Gastroesophageal sphincter (tissue), 4 donors: ENCODE data around the gene FAM83C. TPM values are rescaled to one million over a fixed set of nuclear protein-coding genes. Genes with fewer than 3 reads are reported as not detected.
"Not testable (repeated sequence)": the region's sequence is repeated elsewhere in the genome, so short reads cannot be mapped to it uniquely, and the experiment has no call there.

Experiments used
- ATAC-seq: fragments of 150-250 bp; one replicate; pipeline ENCODE4 v1.9.1; 2016; ENCODE audit warnings: mild to moderate bottlenecking, moderate library complexity
- H3K27ac ChIP-seq, 4 donors: fragments of 200-600 bp; sonication (generic) in 3 of 4; 1 replicate in 3 of 4; 2 replicates in 1 of 4; pipeline ENCODE4 v1.5.1; 2016 to 2019
- H3K27me3 ChIP-seq: fragments of 200-600 bp; sonication (generic); one replicate; pipeline ENCODE4 v1.5.1; 2019
- H3K36me3 ChIP-seq, 2 donors: fragments of 200-600 bp; sonication (generic); one replicate each; pipeline ENCODE4 v1.5.1; 2019; ENCODE audit warnings: control low read depth in 1 of 2
- H3K4me1 ChIP-seq, 3 donors: fragments of 200-600 bp; sonication (generic); 1 replicate in 2 of 3; 2 replicates in 1 of 3; pipeline ENCODE4 v1.5.1; 2016 to 2019; ENCODE audit warnings: control low read depth in 2 of 3
- H3K4me3 ChIP-seq, 2 donors: fragments of 200-600 bp; sonication (generic); one replicate each; pipeline ENCODE4 v1.5.1; 2019; ENCODE audit warnings: mild to moderate bottlenecking in 1 of 2, moderate library complexity in 1 of 2
- H3K9me3 ChIP-seq, 3 donors: fragments of 200-600 bp; sonication (generic); one replicate each; pipeline ENCODE4 v1.5.1; 2017 to 2019; ENCODE audit warnings: control low read depth in 2 of 3
- CTCF ChIP-seq, 4 experiments: fragments of 200-600 bp in 2 of 4; fragments of 450-650 bp in 2 of 4; sonication (generic) in 1 of 4; IDR thresholded peaks; one replicate each; pipeline ENCODE4 v1.5.1; 2017 to 2019; ENCODE audit warnings: antibody characterized with exemption in 4 of 4, mild to moderate bottlenecking in 2 of 4, moderate library complexity in 2 of 4
- EP300 ChIP-seq: sonication (generic); formaldehyde crosslinking; IDR thresholded peaks from one replicate; pipeline ENCODE4 v1.6.1; 2017; ENCODE audit warnings: antibody characterized with exemption, mild to moderate bottlenecking
- POLR2A ChIP-seq, 2 donors: fragments of 450-650 bp; IDR thresholded peaks; one replicate each; pipeline ENCODE4 v1.6.1; 2017; ENCODE audit warnings: antibody characterized with exemption in 2 of 2, mild to moderate bottlenecking in 2 of 2, moderate library complexity in 1 of 2
- POLR2AphosphoS5 ChIP-seq: sonication (generic); formaldehyde crosslinking; IDR thresholded peaks from one replicate; pipeline ENCODE4 v1.6.1; 2017; ENCODE audit warnings: antibody characterized with exemption
- WGBS, 2 donors: methylation state at CpG; one replicate each; pipeline ENCODE4 v1.1.5; 2018; ENCODE audit warnings: low coverage in 1 of 2; 5-methylcytosine and 5-hydroxymethylcytosine counted together
- total RNA-seq, 4 donors: library from RNA; depleted of rRNA; stranded (reverse); fragments of >200 nt; gene quantifications; one replicate each; pipeline ENCODE4 v1.1.0, GENCODE V29; 2016

FAM83C gene
- total RNA-seq, 4 donors from 2014 or later, result 1.4 TPM; not detected in 3

DNA sequence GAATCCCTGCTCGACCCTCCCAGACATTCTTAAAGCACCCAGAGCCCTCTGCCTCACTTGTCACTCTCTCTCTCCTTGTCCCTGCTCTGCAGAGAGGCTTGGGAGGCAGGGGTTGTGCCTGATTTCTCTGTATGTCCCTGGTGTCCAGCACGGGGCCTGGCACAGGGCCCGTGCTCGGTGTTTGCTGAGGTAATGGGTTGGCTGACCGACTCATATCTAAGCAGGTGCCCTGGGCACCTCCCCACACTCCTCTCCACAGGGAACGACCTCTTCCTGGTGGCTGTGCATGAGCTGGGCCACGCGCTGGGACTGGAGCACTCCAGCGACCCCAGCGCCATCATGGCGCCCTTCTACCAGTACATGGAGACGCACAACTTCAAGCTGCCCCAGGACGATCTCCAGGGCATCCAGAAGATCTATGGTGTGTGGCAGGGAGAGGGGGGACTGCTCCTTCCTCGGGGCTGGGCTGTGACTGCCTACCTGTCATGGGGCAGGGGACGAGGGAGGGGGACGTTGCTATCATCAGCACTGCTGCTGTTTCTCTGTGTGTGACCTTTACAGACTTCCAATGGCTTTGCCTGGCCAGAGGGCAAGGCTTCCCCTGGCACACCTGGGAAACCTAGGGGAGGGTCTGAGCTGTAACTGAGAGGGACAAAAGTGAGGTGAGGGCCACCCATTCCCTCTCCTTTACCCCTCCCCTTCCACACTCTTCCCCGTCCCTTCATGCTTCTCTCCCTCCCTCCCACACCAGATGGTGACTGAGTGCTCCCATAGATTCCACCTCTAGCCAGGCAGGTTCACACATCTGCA lies 28.5 kb downstream of the FAM83C start:
- ATAC-seq, result peak; percentile 30
- peak overlapping the region in 1 of 2 donors; percentile 12 for H3K4me3 ChIP-seq
- H3K36me3 ChIP-seq, result peaks cover 0 to 42% of the 10 kb centered on the region in 2 donors
- peak overlapping the region; percentile 35 to 89 (median 84) for H3K27ac ChIP-seq
- peaks cover 0 to 22% (median 11%) of the 10 kb centered on the region in 3 donors for H3K4me1 ChIP-seq
- 0 to 19% methylated on average over 1 to 2 of the region's 17 CpGs for WGBS, 2 donors
- H3K9me3 ChIP-seq, result no peaks in the 10 kb centered on the region
- no peaks in the 10 kb centered on the region for H3K27me3 ChIP-seq
- no peak for TF ChIP-seq POLR2A (IDR thresholded peaks at IDR 0.05)
- TF ChIP-seq CTCF (IDR thresholded peaks at IDR 0.05), result no peak
- no peak for TF ChIP-seq EP300
- TF ChIP-seq POLR2AphosphoS5, result no peak

DNA sequence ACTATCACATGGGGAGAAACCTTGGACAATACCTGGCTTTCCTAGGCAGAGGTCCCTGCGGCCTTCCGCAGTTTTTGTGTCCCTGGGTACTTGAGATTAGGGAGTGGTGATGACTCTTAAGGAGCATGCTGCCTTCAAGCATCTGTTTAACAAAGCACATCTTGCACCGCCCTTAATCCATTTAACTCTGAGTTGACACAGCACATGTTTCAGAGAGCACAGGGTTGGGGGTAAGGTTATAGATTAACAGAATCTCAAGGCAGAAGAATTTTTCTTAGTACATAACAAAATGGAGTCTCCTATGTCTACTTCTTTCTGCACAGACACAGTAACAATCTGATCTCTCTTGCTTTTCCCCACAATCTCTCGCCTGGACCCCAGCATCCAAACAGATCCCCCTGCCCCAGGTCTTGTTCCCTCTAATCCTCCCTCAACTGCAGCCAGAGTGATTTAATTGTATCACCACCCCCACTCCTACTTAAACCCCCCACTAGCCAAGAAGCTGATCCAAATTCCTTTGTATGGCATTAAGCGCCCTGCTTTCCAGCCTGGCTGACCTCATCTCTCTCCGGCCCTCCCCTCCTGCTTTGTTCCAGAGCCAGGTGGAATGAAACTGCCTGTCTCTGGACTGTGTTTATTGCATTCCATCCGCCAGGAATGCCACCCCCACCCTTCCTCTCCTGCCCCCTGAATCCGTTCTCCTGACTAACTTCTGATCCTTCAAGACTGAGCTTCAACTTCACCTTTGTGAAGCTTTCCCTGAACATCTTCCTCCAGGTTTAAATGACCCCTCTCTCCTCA lies 29.3 kb downstream of the FAM83C start:
- not testable (repeated sequence) for H3K27me3 ChIP-seq, H3K9me3 ChIP-seq
- WGBS, 2 donors, result 32 to 37% methylated on average over 5 of the region's 8 CpGs
- Histone ChIP-seq H3K4me3 (peak overlapping the region in 1 of 2 donors; percentile 12), H3K4me1 (peaks cover 0 to 22% (median 11%) of the 10 kb centered on the region in 3 donors), H3K27ac (peak overlapping the region; percentile 35 to 89 (median 84)), H3K36me3 (peaks cover 0 to 34% of the 10 kb centered on the region in 2 donors)
- peak; percentile 94 for ATAC-seq
- TF ChIP-seq CTCF (IDR thresholded peaks at IDR 0.05), result peak in 1 of 4 experiments; percentile 40
- TF ChIP-seq POLR2AphosphoS5, result peak; percentile 49

GRCh38 chr20:35262321-35262720 lies 29.9 kb downstream of the FAM83C start:
- H3K4me1 ChIP-seq, result peaks cover 0 to 22% (median 11%) of the 10 kb centered on the region in 3 donors
- peak overlapping the region in 1 of 4 donors; percentile 52 for H3K27ac ChIP-seq
- 40 to 55% methylated on average over 5 to 6 of the region's 10 CpGs for WGBS, 2 donors
- H3K36me3 ChIP-seq, result peaks cover 0 to 27% of the 10 kb centered on the region in 2 donors
- not testable (repeated sequence) for H3K9me3 ChIP-seq, H3K27me3 ChIP-seq, ATAC-seq, H3K4me3 ChIP-seq

DNA sequence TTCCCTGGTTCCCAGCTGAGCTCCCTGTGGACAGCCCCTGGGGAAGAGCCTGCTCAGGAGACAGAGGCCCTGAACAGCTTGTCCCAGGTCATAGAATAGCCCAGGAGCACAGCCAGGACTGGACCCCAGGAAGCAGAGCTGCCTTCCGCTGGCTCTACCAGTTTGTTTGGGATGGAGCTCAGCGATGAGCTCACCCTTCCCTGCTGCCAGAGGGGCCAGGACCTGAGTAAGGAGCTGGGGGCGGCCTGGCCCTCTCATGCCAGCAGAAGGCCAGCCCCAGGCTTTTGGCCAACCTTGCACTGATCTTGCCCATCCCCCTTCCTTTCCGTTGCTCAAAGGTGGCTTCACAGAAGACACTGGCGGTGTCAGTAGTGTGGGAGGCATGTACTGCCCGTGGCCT lies 31.8 kb downstream of the FAM83C start:
- Histone ChIP-seq H3K36me3 (peaks cover 0 to 18% of the 10 kb centered on the region in 2 donors), H3K27me3 (no peaks in the 10 kb centered on the region), H3K4me3 (no peak overlapping the region), H3K27ac (no peak overlapping the region), H3K9me3 (no peaks in the 10 kb centered on the region), H3K4me1 (peaks cover 0 to 22% (median 11%) of the 10 kb centered on the region in 3 donors)
- TF ChIP-seq CTCF (IDR thresholded peaks at IDR 0.05), result no peak
- no peak for TF ChIP-seq POLR2A (IDR thresholded peaks at IDR 0.05)
- no peak for TF ChIP-seq EP300
- no peak for TF ChIP-seq POLR2AphosphoS5
- no peak for ATAC-seq
- no CpG with 5 or more reads among the region's 6 CpGs for WGBS, 2 donors

GRCh38 chr20:35257175-35257909 lies 34.9 kb downstream of the FAM83C start:
- ATAC-seq, result no peak
- 63 to 74% methylated on average over 3 to 6 of the region's 8 CpGs for WGBS, 2 donors
- H3K4me1 ChIP-seq, result no peaks in the 10 kb centered on the region
- TF ChIP-seq EP300, result no peak
- no peaks in the 10 kb centered on the region for H3K9me3 ChIP-seq
- H3K27me3 ChIP-seq, result no peaks in the 10 kb centered on the region
- no peak overlapping the region for H3K4me3 ChIP-seq
- H3K36me3 ChIP-seq, result peaks cover 0 to 28% of the 10 kb centered on the region in 2 donors
- H3K27ac ChIP-seq, result no peak overlapping the region
